GM12878 (cell line): ENCODE measurements around the gene GCH1. TPM values are rescaled to one million over a fixed set of nuclear protein-coding genes. Genes with fewer than 3 reads are reported as not detected.

Experiments
- ATAC-seq: fragments of 200-7000 bp; cut with Tn5 transposase; 3 replicates; pipeline ENCODE4 v1.9.1; 2020; ENCODE audit warnings: mild to moderate bottlenecking, moderate library complexity
- BruUV-seq: library from RNA; stranded (reverse); fragments of 400-500 nt; replicated peaks from 2 replicates; lab custom pipeline; 2021; lab: Mats Ljungman, UMichigan
- CTCF ChIA-PET: fragments of 300-600 bp; sonication (Branson Sonifier 250); formaldehyde crosslinking; extraction: SDS; loops from one replicate; lab custom pipeline; 2021; ENCODE audit warnings: inconsistent platforms; lab: Yijun Ruan, JAX
- POLR2A ChIA-PET: fragments of 350-600 bp; formaldehyde crosslinking; extraction: SDS; loops from one replicate; lab custom pipeline; 2021; ENCODE audit warnings: inconsistent platforms; lab: Charles Lee
- RAD21 ChIA-PET: fragments of 300-600 bp; sonication (Branson Sonifier 250); formaldehyde crosslinking; loops from one replicate; lab custom pipeline; 2023; ENCODE audit warnings: antibody characterized with exemption; ENCODE audit not compliant: unreplicated experiment; lab: Charles Lee
- SMC1A ChIA-PET: fragments of 300-600 bp; sonication (Branson Sonifier 250); formaldehyde crosslinking; loops from one replicate; lab custom pipeline; 2023; ENCODE audit not compliant: unreplicated experiment, uncharacterized antibody; lab: Charles Lee
- DNase-seq: peaks from one replicate; pipeline ENCODE4 v3.0.0-alpha.2; 2011; ENCODE audit warnings: low read depth, low spot score
- FAIRE-seq: peaks from 3 replicates; lab custom pipeline; 2011; peaks lifted over from hg19 to GRCh38; lab: Jason Lieb, UNC
- H2AFZ ChIP-seq: 2 replicates; pipeline ENCODE4 v1.6.0; 2011; ENCODE audit warnings: low read depth, low read length, control low read depth; ENCODE audit not compliant: control insufficient read depth
- H3K27ac ChIP-seq: 2 replicates; pipeline ENCODE4 v1.5.1; 2011; ENCODE audit warnings: control low read depth; ENCODE audit not compliant: control insufficient read depth, insufficient read depth
- H3K27me3 ChIP-seq, 2 experiments: replicated peaks in 1 of 2; 2 replicates each; pipeline versions ENCODE4 v1.6.0 to v1.6.1; 2011; ENCODE audit warnings: low read length in 1 of 2; ENCODE audit not compliant: control insufficient read depth in 2 of 2, insufficient read depth in 2 of 2
- H3K36me3 ChIP-seq, 2 experiments: 2 replicates each; pipeline ENCODE4 v1.5.1; 2011; ENCODE audit warnings: low read length in 1 of 2; ENCODE audit not compliant: control insufficient read depth in 2 of 2, insufficient read depth in 2 of 2
- H3K4me1 ChIP-seq: 2 replicates; pipeline ENCODE4 v1.6.1; 2011; ENCODE audit warnings: mild to moderate bottlenecking, low read length, moderate library complexity, mixed read lengths; ENCODE audit not compliant: control insufficient read depth, insufficient read depth
- H3K4me2 ChIP-seq: 2 replicates; pipeline ENCODE4 v1.6.0; 2011; ENCODE audit warnings: control low read depth; ENCODE audit not compliant: control insufficient read depth, insufficient read depth
- H3K4me3 ChIP-seq: fragments of 200-600 bp; sonication (generic); 2 replicates; pipeline ENCODE4 v1.5.1; 2016
- H3K79me2 ChIP-seq: 2 replicates; pipeline ENCODE4 v1.6.0; 2011; ENCODE audit warnings: low read length; ENCODE audit not compliant: control insufficient read depth, insufficient read depth
- H3K9ac ChIP-seq: 2 replicates; pipeline ENCODE4 v1.8.0; 2011; ENCODE audit warnings: low read length, control low read depth, mixed read lengths; ENCODE audit not compliant: control insufficient read depth, insufficient read depth
- H3K9me3 ChIP-seq: replicated peaks from 3 replicates; pipeline ENCODE4 v1.5.1; 2011; ENCODE audit warnings: mild to moderate bottlenecking, low read length; ENCODE audit not compliant: control insufficient read depth, insufficient read depth
- H4K20me1 ChIP-seq: 2 replicates; pipeline ENCODE4 v1.6.0; 2011; ENCODE audit not compliant: control insufficient read depth, insufficient read depth
- BMI1 ChIP-seq: fragments of 450-650 bp; IDR thresholded peaks from 2 replicates; pipeline ENCODE4 v1.6.1; 2016; ENCODE audit warnings: mild to moderate bottlenecking, moderate library complexity, borderline replicate concordance
- CBFB ChIP-seq: IDR thresholded peaks from 2 replicates; pipeline ENCODE4 v1.6.1; 2016; ENCODE audit warnings: antibody characterized with exemption, low read depth
- CREM ChIP-seq: IDR thresholded peaks from 2 replicates; pipeline ENCODE4 v1.6.1; 2014; ENCODE audit warnings: antibody characterized with exemption, low read depth
- IKZF1 ChIP-seq: fragments of 450-650 bp; conservative IDR thresholded peaks from 2 replicates; pipeline ENCODE4 v1.6.1; 2017; ENCODE audit warnings: antibody characterized with exemption, mild to moderate bottlenecking
- KLF5 ChIP-seq: fragments of 450-650 bp; IDR thresholded peaks from 2 replicates; pipeline ENCODE4 v1.6.1; 2014; ENCODE audit warnings: mild to moderate bottlenecking; ENCODE audit not compliant: partially characterized antibody
- MTA2 ChIP-seq: fragments of 450-650 bp; IDR thresholded peaks from 2 replicates; pipeline ENCODE4 v1.6.1; 2016; ENCODE audit warnings: low read depth, mild to moderate bottlenecking, moderate library complexity
- PAX5 ChIP-seq: IDR thresholded peaks from 2 replicates; pipeline ENCODE4 v1.6.1; 2011; ENCODE audit warnings: low read depth, low read length, borderline replicate concordance
- RELA ChIP-seq: fragments of 450-650 bp; IDR thresholded peaks from 2 replicates; pipeline ENCODE4 v1.8.0; 2014; ENCODE audit warnings: borderline replicate concordance; ENCODE audit not compliant: partially characterized antibody
- SIN3A ChIP-seq: IDR thresholded peaks from 2 replicates; pipeline ENCODE4 v1.6.1; 2012; ENCODE audit warnings: low read depth, low read length, improper control_type of control experiment
- SUZ12 ChIP-seq: fragments of 200-600 bp; sonication (generic); IDR thresholded peaks from one replicate; pipeline ENCODE4 v1.6.1; 2018; ENCODE audit warnings: antibody characterized with exemption, mild to moderate bottlenecking; ENCODE audit not compliant: unreplicated experiment
- YBX1 ChIP-seq: fragments of 450-650 bp; IDR thresholded peaks from 2 replicates; pipeline ENCODE4 v1.6.1; 2016; ENCODE audit warnings: antibody characterized with exemption
- ZZZ3 ChIP-seq: IDR thresholded peaks from 2 replicates; pipeline ENCODE4 v1.6.1; 2011; ENCODE audit warnings: low read depth; ENCODE audit not compliant: control insufficient read depth, insufficient read length
- WGBS: methylation state at CpG from one replicate; pipeline ENCODE4 v1.1.6; 2016; ENCODE audit warnings: low lambda C conversion rate; ENCODE audit not compliant: insufficient replicate concordance, insufficient coverage; ENCODE audit errors: missing lambda C conversion rate; 5-methylcytosine and 5-hydroxymethylcytosine counted together
- in situ Hi-C: fragments of 300-500 bp; cut with MboI; formaldehyde crosslinking; loops from 9 replicates; pipeline ENCODE4 v1.14.3; 2018; ENCODE audit warnings: mixed read lengths
- intact Hi-C: fragments of 100-400 bp; cut with micrococcal nuclease; formaldehyde crosslinking; loops from one replicate; pipeline ENCODE4 v1.14.2; 2022; ENCODE audit not compliant: unreplicated experiment
- polyA plus RNA-seq, 11 experiments: library from polyadenylated mRNA; depleted of rRNA in 4 of 11; unstranded in 6 of 11; stranded (reverse) in 5 of 11; fragments of >200 nt; fragmentation: Nextera tagmentation in 4 of 11; fragmentation: Illumina TruSeq in 1 of 11; extraction: Ambion mirVana in 4 of 11; extraction: Trizol in 1 of 11; gene quantifications; 1 replicate in 1 of 11; 2 replicates in 10 of 11; pipeline versions ENCODE4 v1.2.1 to v1.2.3, GENCODE V29; 2011 to 2016; ENCODE audit warnings: inconsistent platforms in 2 of 11, missing spikeins in 2 of 11, low read depth in 1 of 11
- total RNA-seq, 4 experiments: library from RNA; depleted of rRNA in 3 of 4; stranded (reverse); fragments of >200 nt in 3 of 4; fragmentation: Illumina TruSeq in 1 of 4; extraction: Trizol in 1 of 4; gene quantifications; 2 replicates each; pipeline versions ENCODE4 v1.2.1 to v1.2.3, GENCODE V29; 2013 to 2021
- TF ChIP-seq, protein P1 (sequence below): fragments of 450-650 bp; conservative IDR thresholded peaks from 2 replicates; pipeline ENCODE4 v1.6.1; 2017; ENCODE audit warnings: mild to moderate bottlenecking, moderate library complexity
- TF ChIP-seq, protein P2 (sequence below): IDR thresholded peaks from 2 replicates; pipeline ENCODE4 v1.6.1; 2011; ENCODE audit warnings: borderline replicate concordance, low read depth, mild to moderate bottlenecking, moderate library complexity, low read length; ENCODE audit not compliant: insufficient read depth, poor library complexity, severe bottlenecking

The GCH1 gene
- total and polyA plus RNA-seq, 10 of the 15 experiments (the other 5 are each of a cell fraction or from before 2014, with no cell fraction given) = 25.1 to 37.0 (median 33.8) TPM

DNA sequence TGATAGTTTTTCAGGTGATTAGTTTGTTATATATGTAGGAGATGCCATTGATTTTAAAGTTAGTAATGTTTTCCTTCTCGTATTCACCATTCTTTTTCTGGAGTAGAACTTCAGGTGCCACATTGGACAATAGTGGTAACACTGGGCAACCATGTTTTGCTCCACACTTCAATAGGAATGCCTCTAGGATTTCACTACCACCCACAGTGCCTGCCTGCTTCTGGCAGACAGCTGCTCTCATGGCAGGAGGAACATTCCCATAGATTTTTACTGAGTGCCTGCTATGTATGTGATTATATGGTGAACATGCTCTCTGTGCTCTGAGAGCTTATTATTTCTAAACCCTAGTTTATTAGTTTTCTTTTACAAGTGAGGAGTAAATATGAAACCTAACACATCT, 53.7 kb downstream of the GCH1 start:
- H3K36me3 ChIP-seq = peaks cover 0 to 2% of the 10 kb centered on the region in 2 experiments; a peak in 1 of 4 replicates
- H3K27ac ChIP-seq = no peak overlapping the region
- peaks cover 2% of the 10 kb centered on the region; the same call in 2 of the 3 replicates for H3K9me3 ChIP-seq
- no TSS peak for BruUV-seq
- no peak overlapping the region for H2AFZ ChIP-seq
- no peaks in the 10 kb centered on the region for H3K27me3 ChIP-seq
- FAIRE-seq (no peak), ATAC-seq (no peak), DNase-seq (no peak)
- in situ Hi-C loops (no loop called here), intact Hi-C loops (no loop called here)
- 100% methylated on average over 1 of the region's 1 CpG for WGBS
- ChIA-PET POLR2A (interaction anchor here (1.0 kb wide), 1 partner anchor 29 kb away, joined by 3 read pairs; no protein-coding TSS in a partner anchor), SMC1A (interaction anchor here (1.1 kb wide), 1 partner anchor 17 kb away, joined by 3 read pairs; no protein-coding TSS in a partner anchor), RAD21 (no interaction called here), CTCF (interaction anchor here (1.6 kb wide), 1 partner anchor 32 kb away, joined by 6 read pairs; no protein-coding TSS in a partner anchor)
- H3K79me2 ChIP-seq = no peaks in the 10 kb centered on the region
- no peak overlapping the region; the same call in 1 of the 2 replicates for H3K9ac ChIP-seq
- H3K4me3 ChIP-seq = no peak overlapping the region
- peaks cover 1% of the 10 kb centered on the region for H3K4me1 ChIP-seq
- no peak for TF ChIP-seq SIN3A
- TF ChIP-seq, protein P1, sequence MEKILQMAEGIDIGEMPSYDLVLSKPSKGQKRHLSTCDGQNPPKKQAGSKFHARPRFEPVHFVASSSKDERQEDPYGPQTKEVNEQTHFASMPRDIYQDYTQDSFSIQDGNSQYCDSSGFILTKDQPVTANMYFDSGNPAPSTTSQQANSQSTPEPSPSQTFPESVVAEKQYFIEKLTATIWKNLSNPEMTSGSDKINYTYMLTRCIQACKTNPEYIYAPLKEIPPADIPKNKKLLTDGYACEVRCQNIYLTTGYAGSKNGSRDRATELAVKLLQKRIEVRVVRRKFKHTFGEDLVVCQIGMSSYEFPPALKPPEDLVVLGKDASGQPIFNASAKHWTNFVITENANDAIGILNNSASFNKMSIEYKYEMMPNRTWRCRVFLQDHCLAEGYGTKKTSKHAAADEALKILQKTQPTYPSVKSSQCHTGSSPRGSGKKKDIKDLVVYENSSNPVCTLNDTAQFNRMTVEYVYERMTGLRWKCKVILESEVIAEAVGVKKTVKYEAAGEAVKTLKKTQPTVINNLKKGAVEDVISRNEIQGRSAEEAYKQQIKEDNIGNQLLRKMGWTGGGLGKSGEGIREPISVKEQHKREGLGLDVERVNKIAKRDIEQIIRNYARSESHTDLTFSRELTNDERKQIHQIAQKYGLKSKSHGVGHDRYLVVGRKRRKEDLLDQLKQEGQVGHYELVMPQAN = no peak
- no peak for TF ChIP-seq YBX1
- no peak overlapping the region for H3K4me2 ChIP-seq
- no peaks in the 10 kb centered on the region for H4K20me1 ChIP-seq

- Histone ChIP-seq H3K27me3 (no peaks in the 10 kb centered on the region), H3K4me2 (no peak overlapping the region), H3K36me3 (peaks cover 1 to 8% of the 10 kb centered on the region in 2 experiments; a peak in 3 of 4 replicates), H4K20me1 (no peaks in the 10 kb centered on the region), H3K4me3 (no peak overlapping the region), H3K4me1 (no peaks in the 10 kb centered on the region), H3K9me3 (no peaks in the 10 kb centered on the region), H3K79me2 (no peaks in the 10 kb centered on the region), H3K27ac (no peak overlapping the region), H2AFZ (no peak overlapping the region), H3K9ac (no peak overlapping the region)
- ChIA-PET POLR2A (no interaction called here), CTCF (interaction anchor here (1.3 kb wide), 1 partner anchor 12 kb away, joined by 5 read pairs; no protein-coding TSS in a partner anchor), SMC1A (interaction anchor here (0.7 to 1.1 kb wide), 2 partner anchors 17 to 24 kb away, joined by 3 read pairs; no protein-coding TSS in a partner anchor), RAD21 (no interaction called here)
- DNase-seq = no peak
- 97% methylated on average over 7 of the region's 7 CpGs for WGBS
- TF ChIP-seq YBX1 = no peak
- TF ChIP-seq BMI1 = no peak
- TF ChIP-seq CREM = no peak
- TF ChIP-seq, protein P2, sequence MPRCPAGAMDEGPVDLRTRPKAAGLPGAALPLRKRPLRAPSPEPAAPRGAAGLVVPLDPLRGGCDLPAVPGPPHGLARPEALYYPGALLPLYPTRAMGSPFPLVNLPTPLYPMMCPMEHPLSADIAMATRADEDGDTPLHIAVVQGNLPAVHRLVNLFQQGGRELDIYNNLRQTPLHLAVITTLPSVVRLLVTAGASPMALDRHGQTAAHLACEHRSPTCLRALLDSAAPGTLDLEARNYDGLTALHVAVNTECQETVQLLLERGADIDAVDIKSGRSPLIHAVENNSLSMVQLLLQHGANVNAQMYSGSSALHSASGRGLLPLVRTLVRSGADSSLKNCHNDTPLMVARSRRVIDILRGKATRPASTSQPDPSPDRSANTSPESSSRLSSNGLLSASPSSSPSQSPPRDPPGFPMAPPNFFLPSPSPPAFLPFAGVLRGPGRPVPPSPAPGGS = no peak
- TF ChIP-seq SUZ12 = no peak
- no peak for TF ChIP-seq PAX5
- TF ChIP-seq ZZZ3 = no peak
- TF ChIP-seq KLF5 = no peak
- no peak for TF ChIP-seq MTA2
- TF ChIP-seq IKZF1 = no peak
- no peak for TF ChIP-seq CBFB
- TF ChIP-seq RELA = no peak
- FAIRE-seq = no peak
- no TSS peak for BruUV-seq
- intact Hi-C loops = no loop called here
- no peak for ATAC-seq
- in situ Hi-C loops = no loop called here
Observed at GRCh38 chr14:54845641-54846040, 57.0 kb downstream of the GCH1 start.
